ENCODE results near the gene KLHL29. TPM values are rescaled to one million over a fixed set of nuclear protein-coding genes. Genes with fewer than 3 reads are reported as not detected.

The KLHL29 gene
- total and polyA plus RNA-seq, 2 donors = 5.7 to 8.7 TPM

DNA sequence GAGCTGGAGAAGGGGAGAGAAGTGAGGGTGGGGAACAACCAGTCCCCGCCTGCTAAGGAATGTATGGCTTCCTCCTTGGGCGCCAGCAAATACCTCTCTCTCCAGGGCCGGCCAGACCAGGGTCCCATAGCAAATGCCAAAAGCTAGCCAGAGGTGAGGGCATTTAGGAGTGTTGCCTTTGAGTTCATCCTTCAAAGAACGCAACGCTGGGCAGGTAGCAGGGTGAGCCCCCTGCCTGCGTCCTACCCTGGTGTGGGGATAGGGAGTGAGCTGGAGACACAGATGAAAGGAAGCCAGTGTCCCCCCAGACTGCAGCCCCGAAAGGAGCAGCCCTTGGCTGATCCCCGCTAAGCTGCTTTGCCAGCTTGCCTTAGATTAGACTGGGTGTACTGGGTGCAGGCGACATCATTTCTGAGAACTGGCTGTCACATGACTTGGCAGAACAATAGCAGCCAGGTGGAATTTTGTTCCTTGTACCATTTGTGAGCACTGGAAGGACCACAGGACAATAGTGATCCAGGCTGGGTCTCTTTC is 40.4 kb downstream of the KLHL29 start:
- no peaks in the 10 kb centered on the region for H3K36me3 ChIP-seq (ENCODE audit: insufficient read depth)
- 87% methylated on average over 9 of the region's 9 CpGs for WGBS
- DNase-seq (ENCODE audit: extremely low spot score) = no peak
- H3K4me1 ChIP-seq (ENCODE audit: insufficient read depth) = no peaks in the 10 kb centered on the region
- H3K4me3 ChIP-seq (ENCODE audit: low read depth, low read length) = no peak overlapping the region
- H3K27ac ChIP-seq (ENCODE audit: low read depth) = no peak overlapping the region

GRCh38 chr2:23425885-23426262 is 40.9 kb downstream of the KLHL29 start:
- DNase-seq (ENCODE audit: extremely low spot score) = no peak
- H3K4me1 ChIP-seq (ENCODE audit: insufficient read depth) = no peaks in the 10 kb centered on the region

DNA sequence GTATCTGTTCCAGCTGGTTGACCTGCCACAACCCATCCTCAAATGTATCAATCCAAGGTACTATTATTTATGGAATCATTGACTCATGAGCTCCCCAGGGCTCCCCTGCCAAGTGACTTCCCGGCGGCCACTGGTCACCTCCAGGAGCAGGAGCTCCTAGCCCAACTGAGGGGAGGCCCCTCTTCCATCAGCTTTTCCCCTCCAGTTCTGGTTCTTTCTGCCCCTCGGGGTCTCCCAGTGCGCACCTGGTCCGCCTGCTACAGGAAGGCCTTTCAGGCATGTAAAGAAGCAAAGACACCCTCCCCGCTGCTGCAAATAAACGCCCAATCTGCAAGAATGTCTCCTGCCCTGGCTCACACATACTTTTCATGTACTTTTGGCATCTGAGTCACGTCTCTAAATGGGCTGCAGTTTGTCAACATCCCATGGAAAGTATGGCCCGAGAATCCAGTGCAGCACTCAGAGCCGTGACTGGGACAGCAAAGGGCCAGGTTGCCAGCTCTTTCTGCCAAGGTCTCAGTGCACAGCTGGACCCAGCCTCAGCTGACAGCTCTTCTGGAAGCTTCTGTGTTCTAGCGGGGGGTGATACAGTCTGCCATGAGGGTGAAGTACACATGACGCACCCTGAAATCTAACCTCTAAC is 41.4 kb downstream of the KLHL29 start:
- Histone ChIP-seq H3K4me3 (ENCODE audit: low read depth, low read length) (no peak overlapping the region), H3K27ac (ENCODE audit: low read depth) (no peak overlapping the region), H3K4me1 (ENCODE audit: insufficient read depth) (peaks cover 1% of the 10 kb centered on the region), H3K36me3 (ENCODE audit: insufficient read depth) (no peaks in the 10 kb centered on the region)
- DNase-seq (ENCODE audit: extremely low spot score) = no peak
- 56% methylated on average over 12 of the region's 12 CpGs for WGBS

More at GRCh38 chr2:23425885-23426262, 40.9 kb downstream of the KLHL29 start:
- Histone ChIP-seq H3K4me3 (ENCODE audit: low read depth, low read length) (no peak overlapping the region), H3K36me3 (ENCODE audit: insufficient read depth) (no peaks in the 10 kb centered on the region), H3K27ac (ENCODE audit: low read depth) (no peak overlapping the region)
- 97% methylated on average over 3 of the region's 3 CpGs for WGBS

DNA sequence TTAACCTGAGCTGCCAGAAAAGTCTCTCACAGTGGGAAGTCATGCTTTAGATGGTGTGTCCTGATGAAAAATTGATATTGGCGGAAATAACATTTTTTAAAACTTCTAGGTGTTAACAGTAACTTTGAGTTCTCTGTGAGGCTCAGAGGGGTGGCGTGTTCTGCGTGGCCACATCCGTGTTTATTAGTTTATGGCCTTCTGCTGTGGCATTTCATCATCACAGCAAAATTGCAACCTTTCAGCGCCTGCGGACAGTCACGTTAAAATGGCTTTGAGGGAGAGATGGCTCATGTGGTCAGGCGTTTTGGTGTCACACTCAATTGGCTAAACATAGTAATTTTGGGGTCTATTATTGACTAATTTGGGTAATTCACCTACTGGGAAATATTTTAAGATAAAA is 42.4 kb downstream of the KLHL29 start:
- no peaks in the 10 kb centered on the region for H3K36me3 ChIP-seq (ENCODE audit: insufficient read depth)
- peaks cover 2% of the 10 kb centered on the region for H3K4me1 ChIP-seq (ENCODE audit: insufficient read depth)
- no peak overlapping the region for H3K4me3 ChIP-seq (ENCODE audit: low read depth, low read length)
- DNase-seq (ENCODE audit: extremely low spot score) = no peak
- no peak overlapping the region for H3K27ac ChIP-seq (ENCODE audit: low read depth)
- WGBS = 97% methylated on average over 8 of the region's 8 CpGs

- WGBS = 89% methylated on average over 12 of the region's 12 CpGs
- no peaks in the 10 kb centered on the region for H3K36me3 ChIP-seq (ENCODE audit: insufficient read depth)
- peaks cover 2% of the 10 kb centered on the region for H3K4me1 ChIP-seq (ENCODE audit: insufficient read depth)
- H3K27ac ChIP-seq (ENCODE audit: low read depth) = no peak overlapping the region
- H3K4me3 ChIP-seq (ENCODE audit: low read depth, low read length) = no peak overlapping the region
- no peak for DNase-seq (ENCODE audit: extremely low spot score)
Measured at GRCh38 chr2:23427976-23428375, 43.0 kb downstream of the KLHL29 start.

- Histone ChIP-seq H3K36me3 (ENCODE audit: insufficient read depth) (no peaks in the 10 kb centered on the region), H3K27ac (ENCODE audit: low read depth) (no peak overlapping the region), H3K4me3 (ENCODE audit: low read depth, low read length) (no peak overlapping the region), H3K4me1 (ENCODE audit: insufficient read depth) (peaks cover 2% of the 10 kb centered on the region)
- DNase-seq (ENCODE audit: extremely low spot score) = no peak
- 77% methylated on average over 6 of the region's 6 CpGs for WGBS
Measured at GRCh38 chr2:23429036-23429435, 44.1 kb downstream of the KLHL29 start.

GRCh38 chr2:23430263-23430662 is 45.3 kb downstream of the KLHL29 start:
- WGBS = 93% methylated on average over 2 of the region's 2 CpGs

GRCh38 chr2:23432531-23432930 is 47.6 kb downstream of the KLHL29 start:
- Histone ChIP-seq H3K36me3 (ENCODE audit: insufficient read depth) (no peaks in the 10 kb centered on the region), H3K27ac (ENCODE audit: low read depth) (no peak overlapping the region), H3K4me1 (ENCODE audit: insufficient read depth) (peaks cover 2% of the 10 kb centered on the region), H3K4me3 (ENCODE audit: low read depth, low read length) (no peak overlapping the region)
- no peak for DNase-seq (ENCODE audit: extremely low spot score)
- 95% methylated on average over 3 of the region's 3 CpGs for WGBS

More at GRCh38 chr2:23430263-23430662, 45.3 kb downstream of the KLHL29 start:
- peaks cover 2% of the 10 kb centered on the region for H3K4me1 ChIP-seq (ENCODE audit: insufficient read depth)
- DNase-seq (ENCODE audit: extremely low spot score) = no peak
- no peak overlapping the region for H3K4me3 ChIP-seq (ENCODE audit: low read depth, low read length)
- H3K27ac ChIP-seq (ENCODE audit: low read depth) = no peak overlapping the region
- H3K36me3 ChIP-seq (ENCODE audit: insufficient read depth) = no peaks in the 10 kb centered on the region

DNA sequence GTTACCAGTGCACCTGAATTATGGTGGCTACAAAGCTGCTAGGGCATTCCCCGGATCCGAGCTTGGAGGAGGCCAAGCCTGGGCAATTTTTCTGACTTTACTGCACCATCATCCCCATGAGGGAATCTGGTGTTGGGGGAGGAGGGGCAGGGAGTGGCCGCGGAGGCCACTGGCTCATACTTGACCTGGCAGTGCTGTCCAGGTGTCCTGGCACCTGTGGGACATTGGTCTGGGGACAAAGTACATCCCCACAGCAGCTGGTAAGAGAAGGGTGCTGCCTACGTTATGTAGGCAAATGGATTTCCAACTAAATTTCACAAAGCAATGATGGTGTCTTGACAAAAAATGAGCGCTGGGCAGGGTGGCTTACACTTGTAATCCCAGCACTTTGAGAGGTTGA is 48.3 kb downstream of the KLHL29 start:
- H3K4me3 ChIP-seq (ENCODE audit: low read depth, low read length) = no peak overlapping the region
- DNase-seq (ENCODE audit: extremely low spot score) = no peak
- no peak overlapping the region for H3K27ac ChIP-seq (ENCODE audit: low read depth)
- no peaks in the 10 kb centered on the region for H3K36me3 ChIP-seq (ENCODE audit: insufficient read depth)
- WGBS = 97% methylated on average over 6 of the region's 6 CpGs
- peaks cover 2% of the 10 kb centered on the region for H3K4me1 ChIP-seq (ENCODE audit: insufficient read depth)

GRCh38 chr2:23434721-23435121 is 49.7 kb downstream of the KLHL29 start:
- DNase-seq (ENCODE audit: extremely low spot score) = no peak
- H3K36me3 ChIP-seq (ENCODE audit: insufficient read depth) = no peaks in the 10 kb centered on the region
- H3K4me3 ChIP-seq (ENCODE audit: low read depth, low read length) = no peak overlapping the region
- H3K27ac ChIP-seq (ENCODE audit: low read depth) = no peak overlapping the region
- WGBS = 69% methylated on average over 6 of the region's 6 CpGs
- H3K4me1 ChIP-seq (ENCODE audit: insufficient read depth) = peaks cover 2% of the 10 kb centered on the region

DNA sequence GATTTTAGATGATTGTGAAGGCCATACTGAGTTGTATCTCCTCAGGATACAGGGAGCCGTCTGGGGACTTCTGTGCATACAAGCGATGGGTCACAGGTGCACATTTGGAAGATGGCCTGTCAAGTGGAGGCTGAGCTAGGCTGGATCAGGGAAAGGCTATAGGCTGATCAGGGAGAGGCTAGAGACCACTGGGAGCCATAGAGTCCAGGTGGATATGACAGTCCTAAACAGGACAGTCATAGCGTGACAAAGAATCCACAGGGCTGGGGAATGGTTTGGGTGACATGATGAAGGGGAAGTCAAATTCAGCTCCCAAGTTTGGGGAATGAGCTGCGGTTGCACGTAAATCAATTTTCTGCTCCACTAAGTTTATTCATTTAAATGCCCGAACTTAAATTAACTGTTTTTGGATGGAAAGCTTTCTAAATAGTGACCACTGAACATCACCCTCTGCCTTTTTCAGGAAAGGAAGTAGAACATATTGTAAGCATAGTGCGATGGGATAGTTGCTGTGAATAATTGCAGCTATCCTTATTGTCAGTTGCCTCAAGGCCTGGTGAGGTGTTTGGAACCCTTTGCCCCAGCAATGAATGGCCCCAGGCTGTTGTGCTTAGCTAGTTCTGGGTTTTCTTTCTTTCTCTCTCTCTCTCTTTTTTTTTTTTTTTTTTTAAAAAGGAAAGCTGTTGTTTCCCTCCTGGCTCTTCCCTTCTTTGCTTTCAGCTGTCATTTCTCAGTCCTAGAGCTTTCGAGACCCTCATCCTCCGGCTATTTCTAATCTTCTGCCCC is 50.5 kb downstream of the KLHL29 start:
- Histone ChIP-seq H3K4me1 (ENCODE audit: insufficient read depth) (peaks cover 2% of the 10 kb centered on the region), H3K36me3 (ENCODE audit: insufficient read depth) (no peaks in the 10 kb centered on the region), H3K27ac (ENCODE audit: low read depth) (no peak overlapping the region), H3K4me3 (ENCODE audit: low read depth, low read length) (no peak overlapping the region)
- DNase-seq (ENCODE audit: extremely low spot score) = no peak
- WGBS = 91% methylated on average over 9 of the region's 9 CpGs

DNA sequence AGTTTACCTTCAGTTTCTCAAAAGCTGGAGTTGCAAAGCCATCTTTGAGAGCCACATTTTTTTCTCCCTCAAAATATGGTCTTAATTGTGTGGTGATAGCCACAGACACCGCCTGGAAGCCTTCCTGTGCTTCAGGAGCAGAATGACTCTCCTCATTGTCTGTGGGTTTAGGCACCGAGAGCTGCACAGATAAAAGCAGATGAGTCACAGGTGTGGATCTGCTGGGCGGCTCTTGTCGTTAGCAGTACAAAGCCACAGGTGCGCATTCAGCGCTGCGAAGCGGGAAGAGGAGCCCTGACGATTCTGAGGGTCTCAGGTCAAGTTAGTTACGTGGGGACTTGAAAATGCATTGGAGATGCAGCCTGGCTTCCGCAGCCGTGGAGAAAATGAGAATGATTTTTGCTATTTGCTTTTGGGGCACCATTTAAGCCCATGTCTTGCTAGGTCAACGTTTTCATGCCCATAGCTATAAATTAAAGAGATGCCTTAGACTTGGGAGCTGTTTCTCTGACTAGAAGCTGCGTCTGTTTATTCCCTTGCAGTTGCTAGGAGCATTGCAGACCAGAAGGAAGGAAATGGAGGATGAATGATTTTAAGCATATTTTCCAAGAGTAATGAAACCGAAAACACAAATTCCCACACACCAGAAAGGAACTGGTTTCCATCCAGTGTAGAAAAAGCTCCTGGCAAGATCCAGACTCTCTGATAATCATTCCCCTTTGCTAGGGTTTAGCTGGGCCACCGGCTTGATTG is 51.5 kb downstream of the KLHL29 start:
- DNase-seq (ENCODE audit: extremely low spot score) = no peak
- 69% methylated on average over 16 of the region's 16 CpGs for WGBS
- H3K4me3 ChIP-seq (ENCODE audit: low read depth, low read length) = no peak overlapping the region
- no peaks in the 10 kb centered on the region for H3K36me3 ChIP-seq (ENCODE audit: insufficient read depth)
- no peak overlapping the region for H3K27ac ChIP-seq (ENCODE audit: low read depth)
- no peaks in the 10 kb centered on the region for H3K4me1 ChIP-seq (ENCODE audit: insufficient read depth)

DNA sequence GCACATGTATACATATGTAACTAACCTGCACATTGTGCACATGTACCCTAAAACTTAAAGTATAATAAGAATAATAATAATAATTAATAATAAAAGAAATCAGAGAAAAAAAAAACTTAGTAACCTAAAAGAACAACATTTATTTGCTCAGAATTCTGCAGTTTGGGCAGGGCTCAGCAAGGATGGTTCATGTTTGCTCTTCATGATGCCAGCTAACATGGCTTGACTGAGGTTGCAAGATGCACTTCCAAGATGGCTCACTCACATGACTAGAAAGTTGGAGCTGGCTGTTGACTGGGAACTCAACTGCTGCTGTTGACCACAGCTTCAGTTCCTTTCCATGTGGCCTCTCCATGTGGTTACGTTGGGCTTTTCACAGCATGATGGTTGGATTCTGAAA is 56.4 kb downstream of the KLHL29 start:
- no peak overlapping the region for H3K27ac ChIP-seq (ENCODE audit: low read depth)
- no peak for DNase-seq (ENCODE audit: extremely low spot score)
- no peaks in the 10 kb centered on the region for H3K4me1 ChIP-seq (ENCODE audit: insufficient read depth)
- 96% methylated on average over 1 of the region's 1 CpG for WGBS
- H3K36me3 ChIP-seq (ENCODE audit: insufficient read depth) = no peaks in the 10 kb centered on the region
- no peak overlapping the region for H3K4me3 ChIP-seq (ENCODE audit: low read depth, low read length)

All from urinary bladder (tissue), 4 donors.